ENCODE data around the gene TMEM231. TPM values are rescaled to one million over a fixed set of nuclear protein-coding genes. Genes with fewer than 3 reads are reported as not detected.

The TMEM231 gene
- total and polyA plus RNA-seq, 2 donors (not counting 3 experiments of a cell fraction or from before 2014, with no cell fraction given): 10.0 to 35.8 TPM

- no peak overlapping the region for H3K27ac ChIP-seq (ENCODE audit: insufficient read depth, low read depth, low read length)
- intact Hi-C loops (cut with micrococcal nuclease) (no loop called here), dilution Hi-C loops (cut with MboI; ENCODE audit: extremely low pct_ligation_motif_present, low sequenced_read_pairs) (no loop called here)
- no peaks in the 10 kb centered on the region for H3K36me3 ChIP-seq (ENCODE audit: control insufficient read depth in 2 of 2, extremely low read depth in 1 of 2, insufficient read depth in 2 of 2, low read length in 2 of 2)
- H3K9me1 ChIP-seq (replicated peaks; ENCODE audit: control insufficient read depth, extremely low read depth, insufficient read depth, low read length): no peaks in the 10 kb centered on the region
- no peaks in the 10 kb centered on the region for H3K27me3 ChIP-seq (ENCODE audit: control insufficient read depth in 2 of 2, insufficient read depth in 2 of 2, low read length in 2 of 2)
- no peak for DNase-seq (ENCODE audit: low read depth, low spot score)
- CTCF ChIA-PET: interaction anchor here (1.8 kb wide), 1 partner anchor 15 kb away, joined by 11 read pairs; no protein-coding TSS in a partner anchor
- POLR2A ChIA-PET: no interaction called here
- no peak overlapping the region for H3K9ac ChIP-seq (replicated peaks; ENCODE audit: extremely low read depth, insufficient read depth, low read length)
- no peak overlapping the region for H3K4me2 ChIP-seq (ENCODE audit: insufficient read depth, low read length)
- no peaks in the 10 kb centered on the region for H3K79me2 ChIP-seq (ENCODE audit: control insufficient read depth, insufficient read depth, low read length)
- no peaks in the 10 kb centered on the region for H4K20me1 ChIP-seq (replicated peaks; ENCODE audit: control insufficient read depth, extremely low read depth, insufficient read depth, low read length)
- BruUV-seq (replicated peaks): no TSS peak
- no peak for FAIRE-seq
- no peaks in the 10 kb centered on the region for H3K4me1 ChIP-seq (ENCODE audit: control insufficient read depth, extremely low read depth, insufficient read depth, low read length)
- TF ChIP-seq CTCF (IDR thresholded peaks at IDR 0.05; ENCODE audit: extremely low read depth in 1 of 2, insufficient read depth in 1 of 2, low read depth in 1 of 2, low read length in 2 of 2) (no peak), POLR2AphosphoS5 (IDR thresholded peaks at IDR 0.05; ENCODE audit: insufficient read depth, low read depth, low read length) (no peak), JUN (IDR thresholded peaks at IDR 0.05; ENCODE audit: borderline replicate concordance, insufficient read depth, insufficient read length, low read depth) (no peak), MYC (IDR thresholded peaks at IDR 0.05; ENCODE audit: low read depth, low read length) (no peak), POLR2A (IDR thresholded peaks at IDR 0.05; ENCODE audit: low read depth, low read length) (no peak), FOS (IDR thresholded peaks at IDR 0.05; ENCODE audit: borderline replicate concordance, insufficient read depth, low read length) (no peak), GATA2 (IDR thresholded peaks at IDR 0.05; ENCODE audit: insufficient read depth, insufficient read length, low read depth, low read length) (no peak), EZH2 (IDR thresholded peaks at IDR 0.05; ENCODE audit: borderline replicate concordance, low read depth, low read length, severe bottlenecking) (no peak), MAX (IDR thresholded peaks at IDR 0.05; ENCODE audit: insufficient read depth, insufficient read length) (no peak)
- no peak overlapping the region for H2AFZ ChIP-seq (ENCODE audit: low read depth, low read length)
- no peaks in the 10 kb centered on the region for H3K9me3 ChIP-seq (replicated peaks; ENCODE audit: control insufficient read depth, insufficient read depth, low read length)
- no peak overlapping the region for H3K4me3 ChIP-seq (replicated peaks in 1 of 3; ENCODE audit: insufficient read depth in 1 of 3, low read depth in 1 of 3, low read length in 3 of 3)
Observed at GRCh38 chr16:75532791-75533190, 23.3 kb downstream of the TMEM231 start.
